ENCODE data around the gene MT1A.
"Not testable (repeated sequence)": the region's sequence is repeated elsewhere in the genome, so short reads cannot be mapped to it uniquely, and the experiment has no call there.

The MT1A gene

DNA sequence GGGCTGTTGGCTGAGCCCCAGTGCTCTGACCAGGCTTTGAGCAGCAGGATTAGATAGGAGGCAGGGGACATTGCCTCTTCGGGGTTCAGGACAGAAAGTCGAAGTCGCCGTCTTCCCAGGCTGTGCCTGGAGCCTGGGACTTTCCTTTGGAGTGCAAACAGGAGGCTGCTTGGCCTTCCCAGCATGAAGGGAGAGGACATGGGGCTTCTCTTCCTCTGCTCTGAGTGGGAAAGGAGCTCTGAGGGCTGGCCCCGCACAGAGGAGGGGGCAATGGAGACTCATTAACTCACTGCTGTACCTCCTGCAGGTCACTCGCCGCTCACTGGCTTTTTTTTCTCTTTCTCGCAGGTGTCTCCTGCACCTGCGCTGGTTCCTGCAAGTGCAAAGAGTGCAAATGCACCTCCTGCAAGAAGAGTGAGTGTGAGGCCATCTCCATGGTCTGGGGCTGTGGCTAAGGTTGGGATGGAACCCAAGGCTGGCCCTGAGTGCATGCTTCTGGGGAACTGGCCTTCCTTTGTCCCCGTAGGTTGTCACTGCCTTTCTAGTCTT is 19.9 kb downstream of the MT1A start:
- DNase-seq: no peak

- DNase-seq: no peak
Observed at GRCh38 chr16:56662357-56663354, 24.2 kb downstream of the MT1A start.

DNA sequence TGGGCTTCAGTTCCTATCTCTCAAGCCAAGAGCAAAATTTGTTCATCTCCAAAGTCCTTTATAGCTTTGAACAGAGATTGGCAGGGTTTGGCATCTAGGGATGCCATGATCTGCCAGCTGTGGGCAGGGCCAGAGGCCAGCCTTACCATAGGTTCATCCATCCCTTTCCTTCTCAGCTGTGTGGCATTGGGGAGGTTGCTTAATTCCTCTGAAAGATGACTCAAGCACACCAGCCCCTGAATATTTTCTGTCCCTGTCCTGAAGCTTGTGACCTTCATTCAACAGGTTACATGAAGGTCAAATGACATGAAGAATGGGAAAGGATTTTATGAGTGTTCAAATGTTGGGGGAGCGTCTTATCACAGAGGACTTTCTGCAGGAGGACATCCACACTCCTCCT is 26.0 kb downstream of the MT1A start:
- DNase-seq: no peak

GRCh38 chr16:56665286-56666261 is 27.1 kb downstream of the MT1A start:
- DNase-seq: not testable (repeated sequence)

- no peak for DNase-seq
Observed at GRCh38 chr16:56667581-56668571, 29.4 kb downstream of the MT1A start, which contains the start of gene MT1G. Gene MT1G (minus strand): TSS chr16:56668065. CDS start chr16:56667993, 72 bp downstream.

- no peak for DNase-seq
Observed at GRCh38 chr16:56669005-56669839, 30.8 kb downstream of the MT1A start, which contains the start of gene MT1H. Gene MT1H (plus strand): TSS chr16:56669814. CDS start chr16:56669885, 71 bp downstream.

DNA sequence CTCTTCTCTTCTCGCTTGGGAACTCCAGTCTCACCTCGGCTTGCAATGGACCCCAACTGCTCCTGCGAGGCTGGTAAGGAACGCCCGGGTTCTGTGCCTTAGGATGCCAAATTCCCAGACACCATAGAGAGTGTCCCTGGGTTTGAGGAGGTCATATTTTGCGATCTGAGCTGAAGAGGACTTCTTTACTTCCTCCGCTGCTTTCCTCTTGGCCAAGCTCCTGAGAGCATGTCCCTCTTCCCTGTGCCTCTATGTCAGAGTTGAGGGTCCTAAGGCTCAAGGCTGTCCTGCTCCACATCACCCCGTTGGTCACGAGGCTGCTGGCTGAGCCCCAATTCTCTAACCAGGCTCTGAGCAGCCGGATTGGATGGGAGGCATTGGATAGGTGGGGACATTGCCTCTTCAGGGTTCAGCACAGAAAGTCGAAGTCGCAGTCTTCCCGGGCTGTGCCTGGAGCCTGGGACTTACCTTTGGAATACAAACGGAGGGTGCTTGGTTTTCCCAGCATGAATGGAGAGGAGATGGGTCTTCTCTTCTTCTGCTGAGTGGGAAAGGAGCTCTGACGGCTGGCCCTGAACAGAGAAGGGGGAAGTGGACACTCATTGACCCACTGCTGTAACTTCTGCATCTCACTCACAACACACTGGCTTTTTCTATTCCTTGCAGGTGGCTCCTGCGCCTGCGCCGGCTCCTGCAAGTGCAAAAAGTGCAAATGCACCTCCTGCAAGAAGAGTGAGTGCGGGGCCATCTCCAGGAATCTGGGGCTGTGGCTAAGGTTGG is 31.6 kb downstream of the MT1A start:
- DNase-seq: no peak

- no peak for DNase-seq
Observed at GRCh38 chr16:56670620-56670934, 32.1 kb downstream of the MT1A start.

- DNase-seq: not testable (repeated sequence)
Observed at GRCh38 chr16:56671691-56672090, 33.2 kb downstream of the MT1A start.

GRCh38 chr16:56672171-56672570 is 33.7 kb downstream of the MT1A start:
- DNase-seq: not testable (repeated sequence)

GRCh38 chr16:56672761-56673536 is 34.5 kb downstream of the MT1A start:
- no peak for DNase-seq

DNA sequence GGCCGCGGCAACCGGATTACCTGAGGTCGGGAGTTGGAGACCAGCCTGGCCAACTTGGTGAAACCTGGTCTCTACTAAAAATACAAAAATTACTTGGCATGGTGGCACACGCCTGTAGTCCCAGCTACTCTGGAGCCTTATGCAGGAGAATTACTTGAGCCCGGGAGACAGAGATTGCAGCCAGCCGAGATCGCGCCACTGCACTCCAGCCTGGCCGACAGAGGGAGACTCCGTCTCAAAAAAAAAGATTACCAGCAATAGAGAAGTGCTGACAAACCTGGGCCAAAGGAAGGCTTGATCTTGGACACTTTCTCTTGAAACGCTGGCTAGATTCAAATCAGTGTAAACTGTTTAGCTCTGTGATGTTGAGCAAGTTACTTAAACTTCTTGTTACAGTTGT is 35.5 kb downstream of the MT1A start:
- no peak for DNase-seq

- not testable (repeated sequence) for DNase-seq
Observed at GRCh38 chr16:56674570-56674969, 36.1 kb downstream of the MT1A start.

- no peak for DNase-seq
Observed at GRCh38 chr16:56675685-56676210, 37.3 kb downstream of the MT1A start.

DNA sequence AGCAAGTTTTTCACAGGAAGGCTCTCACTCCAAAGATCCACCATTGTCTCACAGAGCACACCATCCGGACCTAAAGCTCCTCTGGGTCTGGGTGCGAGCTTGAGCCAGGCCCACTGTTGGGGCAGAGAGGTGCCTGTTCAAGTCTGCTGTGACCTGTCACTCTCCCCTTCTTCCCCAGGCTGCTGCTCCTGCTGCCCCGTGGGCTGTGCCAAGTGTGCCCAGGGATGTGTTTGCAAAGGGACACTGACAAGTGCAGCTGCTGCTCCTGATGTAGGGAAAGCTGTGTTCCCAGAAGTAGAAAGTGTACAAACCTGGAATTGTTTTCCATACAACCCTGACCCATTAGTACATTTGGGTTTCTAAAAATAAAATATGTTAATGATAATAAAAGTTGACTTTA is 39.0 kb downstream of the MT1A start:
- DNase-seq: no peak

GRCh38 chr16:56679078-56679730 is 40.7 kb downstream of the MT1A start:
- no peak for DNase-seq

GRCh38 chr16:56679818-56680217 is 41.4 kb downstream of the MT1A start:
- DNase-seq: no peak

Data from SHP77 (cell line).